ENCODE measurements around the gene FUZ.

Gene FUZ

DNA sequence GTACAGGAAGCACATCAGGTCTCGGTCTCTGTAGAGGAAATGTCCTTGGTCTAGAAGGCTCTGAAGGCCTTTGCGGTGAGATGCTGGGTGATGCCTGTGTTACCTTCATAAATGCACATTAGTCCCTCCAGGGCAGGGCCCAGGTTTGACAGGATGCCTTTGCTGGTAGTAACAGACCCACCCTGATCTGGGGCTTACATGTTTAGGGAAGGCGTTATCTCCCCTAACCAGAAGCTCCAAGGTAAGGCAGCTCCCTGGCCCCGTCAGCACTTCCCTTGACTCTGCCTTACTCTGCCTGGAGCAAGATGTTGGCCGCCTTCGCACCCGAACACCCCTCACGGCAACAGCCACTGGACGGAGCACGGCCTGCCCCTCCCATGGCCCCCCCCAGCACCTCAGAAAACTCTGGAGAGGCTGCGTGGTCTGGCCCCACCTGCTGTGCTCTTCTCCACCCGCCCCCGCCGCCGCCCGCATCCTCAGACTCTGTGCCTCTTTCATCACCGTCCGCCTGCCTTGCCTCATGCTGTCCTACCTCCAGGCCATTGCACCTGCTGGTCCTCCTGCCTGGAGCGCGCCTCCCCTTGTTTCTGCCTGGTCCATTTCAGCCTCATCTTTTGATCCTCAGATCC lies 37.2 kb downstream of the FUZ start:
- DNase-seq, result peak; percentile 91

GRCh38 chr19:49774969-49775368 lies 38.1 kb downstream of the FUZ start:
- DNase-seq, result no peak

DNA sequence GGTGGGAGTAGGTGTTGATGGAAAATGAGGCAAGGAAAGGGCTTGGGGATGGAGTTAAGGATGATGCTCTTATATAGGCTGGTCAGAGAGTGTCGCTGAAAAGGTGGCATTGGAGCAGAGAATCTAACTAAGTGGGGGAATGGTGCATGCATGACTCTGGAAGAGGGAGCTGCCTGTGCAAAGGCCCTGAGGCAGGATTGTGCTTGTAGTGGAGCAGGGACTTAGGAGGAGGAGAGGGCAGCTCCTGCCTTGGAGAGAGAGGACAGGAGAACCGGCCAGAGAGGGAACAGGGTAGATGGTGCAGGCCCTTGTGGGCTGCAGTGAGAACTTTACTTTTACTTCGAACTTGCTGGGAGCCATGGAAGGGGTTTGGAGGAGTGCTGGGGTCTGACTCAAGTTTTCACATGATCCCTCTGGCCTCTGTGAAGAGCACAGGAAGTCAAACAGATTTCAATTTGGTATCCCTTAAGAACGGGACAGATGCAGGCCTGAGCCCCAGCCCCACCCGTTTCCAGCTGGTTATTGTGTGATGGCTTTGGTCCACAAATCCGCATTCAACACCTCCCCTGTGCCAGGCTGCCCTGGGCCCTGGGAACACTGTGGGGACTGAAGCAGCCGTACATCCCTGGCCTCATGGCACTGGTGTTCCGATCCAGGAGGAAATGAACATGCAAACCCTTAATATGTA lies 39.3 kb downstream of the FUZ start:
- DNase-seq, result peak; percentile 54

GRCh38 chr19:49772850-49773432 lies 40.2 kb downstream of the FUZ start:
- peak; percentile 92 for DNase-seq

DNA sequence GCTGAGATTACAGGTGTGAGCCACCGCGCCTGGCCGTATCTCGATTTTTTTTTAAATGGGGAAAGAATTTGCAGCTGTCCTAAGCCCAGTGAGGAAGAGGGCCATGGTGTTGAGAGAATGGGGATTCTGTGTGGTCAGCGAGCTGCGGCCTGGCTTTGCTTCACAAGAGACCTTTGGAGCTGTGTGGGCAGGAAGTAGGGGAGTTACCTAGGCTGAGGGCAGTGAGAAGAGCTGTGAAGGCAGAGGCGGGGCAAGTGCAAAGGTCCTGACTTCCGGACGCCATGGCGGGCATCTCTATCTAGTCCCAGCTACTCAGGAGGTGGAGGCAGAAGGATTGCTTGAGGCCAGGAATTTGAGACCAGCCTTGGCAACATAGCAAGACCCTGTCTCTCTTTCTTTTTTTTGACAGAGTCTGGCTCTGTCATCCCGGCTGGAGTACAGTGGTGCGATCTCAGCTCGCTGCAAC lies 41.4 kb downstream of the FUZ start:
- DNase-seq, result no peak

DNA sequence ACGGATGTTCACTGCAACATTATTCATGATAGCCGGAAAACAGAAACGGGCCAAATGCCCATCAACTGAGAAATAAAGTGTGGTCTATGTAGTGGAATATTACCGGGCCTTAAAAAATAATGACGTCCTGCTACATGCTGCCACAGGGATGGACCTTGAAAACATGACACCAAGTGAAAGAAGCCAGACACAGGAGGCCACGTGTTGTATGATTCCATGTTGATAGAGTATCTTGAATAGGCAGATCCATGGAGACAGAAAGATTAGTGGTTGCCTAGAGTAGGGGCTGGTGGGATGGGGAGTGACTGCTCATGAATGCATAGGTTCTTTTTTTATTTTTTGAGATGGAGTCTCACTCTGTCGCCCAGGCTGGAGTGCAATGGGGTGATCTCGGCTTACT lies 42.6 kb downstream of the FUZ start:
- DNase-seq, result peak; percentile 30

DNA sequence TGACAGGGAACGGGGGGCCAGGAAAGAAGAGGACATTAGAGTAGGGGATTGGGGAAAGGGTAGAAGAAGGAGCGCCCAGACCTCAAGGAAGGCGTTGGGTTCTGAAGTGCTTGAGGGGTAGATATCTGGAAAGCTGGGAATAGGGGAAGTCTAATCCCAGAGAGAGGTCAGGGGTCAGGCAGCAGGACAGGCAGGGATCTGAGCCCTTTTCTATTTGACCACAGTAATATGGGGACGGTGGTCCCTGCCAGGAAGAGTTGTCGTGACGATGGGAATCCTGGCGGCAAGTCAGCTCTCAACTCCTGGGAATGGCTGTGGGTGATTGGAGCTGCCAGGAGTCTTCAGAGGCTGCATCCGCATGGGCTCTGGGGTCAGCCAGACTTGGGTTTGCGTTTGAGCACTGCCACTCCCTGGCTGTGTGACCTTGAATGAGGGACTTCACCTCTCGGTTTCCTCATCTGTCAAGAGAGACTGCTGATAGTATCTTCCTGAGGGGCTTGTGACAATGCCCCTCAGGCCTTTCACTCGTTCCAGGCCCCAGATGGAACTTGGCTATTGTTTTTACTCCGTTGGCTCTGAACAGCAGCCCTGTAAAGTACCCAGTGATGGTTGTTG lies 45.0 kb downstream of the FUZ start:
- no peak for DNase-seq

GRCh38 chr19:49767381-49767780 lies 45.7 kb downstream of the FUZ start:
- DNase-seq, result no peak

GRCh38 chr19:49766930-49767299 lies 46.2 kb downstream of the FUZ start, which contains the start of gene AP2A1:
Gene AP2A1 (plus strand): TSS chr19:49767001. CDS start chr19:49767134, 133 bp downstream.
- no peak for DNase-seq

GRCh38 chr19:49766007-49766929 lies 46.8 kb downstream of the FUZ start:
- DNase-seq, result peak; percentile 100

DNA sequence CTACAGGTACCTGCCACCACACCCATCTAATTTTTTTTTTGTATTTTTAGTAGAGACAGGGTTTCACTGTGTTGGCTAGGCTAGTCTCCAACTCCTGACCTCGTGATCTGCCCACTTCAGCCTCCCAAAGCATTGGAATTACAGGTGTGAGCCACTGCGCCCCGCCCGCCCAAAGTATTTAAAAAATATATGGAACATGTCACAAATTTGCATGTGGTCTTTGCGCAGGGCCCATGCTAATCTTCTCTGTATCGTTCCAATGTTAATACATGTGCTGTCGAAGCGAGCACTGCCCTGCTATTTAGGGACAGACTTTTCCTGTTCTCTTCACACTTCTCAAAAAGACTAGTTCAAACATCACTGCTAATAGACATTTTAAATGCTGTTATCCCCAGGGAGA lies 48.8 kb downstream of the FUZ start:
- DNase-seq, result no peak

GRCh38 chr19:49763230-49763629 lies 49.9 kb downstream of the FUZ start, which contains the start of gene TSKS:
Gene TSKS (minus strand): TSS chr19:49763306. CDS start chr19:49763247, 59 bp downstream.
- no peak for DNase-seq

DNA sequence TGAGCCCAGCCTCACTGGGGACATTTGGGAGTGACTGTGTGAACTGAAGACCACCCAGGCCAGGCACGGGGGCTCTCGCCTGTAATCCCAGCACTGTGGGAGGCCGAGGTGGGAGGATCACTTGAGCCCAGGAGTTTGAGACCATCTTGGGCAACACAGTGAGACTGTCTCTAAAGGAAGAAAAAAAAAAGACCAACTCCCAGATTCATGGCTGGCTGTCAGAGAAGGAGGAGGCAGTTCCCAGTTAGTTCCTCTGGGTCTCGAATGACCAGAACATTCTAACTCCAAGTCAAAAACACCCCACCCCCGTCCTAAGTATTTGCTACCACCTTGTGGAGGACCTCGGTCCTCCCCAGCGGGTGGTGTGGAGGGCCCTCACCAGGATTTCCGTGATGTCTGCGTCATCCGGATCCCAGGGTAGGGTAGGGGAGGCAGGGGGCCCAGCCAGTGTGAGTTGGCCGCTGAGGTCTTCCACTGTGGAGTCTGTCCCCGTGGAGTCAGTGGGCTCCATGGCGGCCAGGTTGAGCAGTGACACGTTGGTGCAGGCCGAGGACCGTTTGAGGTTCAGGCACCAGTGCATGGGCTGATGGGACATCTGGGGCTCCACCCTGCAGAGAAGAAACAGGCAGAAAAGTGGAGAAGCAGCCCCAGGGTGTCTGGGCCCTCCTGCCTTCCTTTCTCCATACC lies 51.3 kb downstream of the FUZ start:
- peak; percentile 64 for DNase-seq

GRCh38 chr19:49761249-49761624 lies 51.9 kb downstream of the FUZ start:
- no peak for DNase-seq

- DNase-seq, result peak; percentile 56
Observed at GRCh38 chr19:49758292-49758691, 54.8 kb downstream of the FUZ start.

Measured in hematopoietic multipotent progenitor cell treated with erythropoietin and hydrocortisone succinate and interleukin-3 and kit ligand, for 6 days (in vitro differentiated cells).